NCI-H2227 treated with DMSO at 0.1 percent for 48 hours (cell line): Measurements from ENCODE around the gene GRIK5.
"Not testable (repeated sequence)": the region's sequence is repeated elsewhere in the genome, so short reads cannot be mapped to it uniquely, and the experiment has no call there.

Experiments
- DNase-seq: peaks from one replicate; lab custom pipeline; 2025; lab: John Stamatoyannopoulos, UW

GRIK5 gene

DNA sequence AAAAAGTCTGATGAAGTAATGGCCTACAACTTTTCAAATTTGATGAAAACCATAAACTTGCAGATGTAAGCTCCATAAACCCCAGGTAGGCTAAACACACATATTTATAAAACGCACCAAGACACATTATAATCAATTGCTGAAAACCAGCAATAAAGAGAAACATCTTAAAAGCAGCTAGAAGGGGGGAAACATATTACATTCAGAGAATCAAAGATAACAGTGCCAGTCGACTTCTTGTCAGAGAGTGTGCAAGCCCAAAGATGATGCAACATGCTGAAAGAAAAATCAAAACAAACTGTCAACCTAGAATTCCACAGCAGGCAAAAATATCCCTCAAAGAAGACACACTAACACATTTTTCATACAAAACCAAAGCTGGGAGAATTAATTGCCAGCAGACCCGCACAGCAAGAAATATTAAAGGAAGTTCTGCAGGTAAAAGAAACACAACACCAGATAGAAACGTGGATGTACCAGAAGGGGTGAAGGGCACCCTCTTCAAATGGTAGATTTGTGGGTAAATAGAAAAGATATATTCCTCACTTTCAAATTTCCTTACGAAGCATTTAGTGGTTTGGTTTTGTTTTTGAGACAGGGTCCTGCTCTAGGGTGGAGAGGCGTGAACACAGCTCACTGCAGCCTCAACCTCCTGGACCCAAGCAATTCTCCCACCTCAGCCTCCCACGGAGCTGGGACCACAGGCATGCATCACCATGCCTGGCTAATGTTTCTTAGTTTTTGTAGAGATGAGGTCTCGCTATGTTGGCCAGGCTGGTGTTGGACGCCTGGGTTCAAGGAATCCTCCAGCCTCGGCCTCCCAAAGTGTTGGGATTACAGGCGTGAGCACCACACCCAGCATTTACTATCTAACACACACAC lies 59.5 kb downstream of the GRIK5 start:
- no peak for DNase-seq

DNA sequence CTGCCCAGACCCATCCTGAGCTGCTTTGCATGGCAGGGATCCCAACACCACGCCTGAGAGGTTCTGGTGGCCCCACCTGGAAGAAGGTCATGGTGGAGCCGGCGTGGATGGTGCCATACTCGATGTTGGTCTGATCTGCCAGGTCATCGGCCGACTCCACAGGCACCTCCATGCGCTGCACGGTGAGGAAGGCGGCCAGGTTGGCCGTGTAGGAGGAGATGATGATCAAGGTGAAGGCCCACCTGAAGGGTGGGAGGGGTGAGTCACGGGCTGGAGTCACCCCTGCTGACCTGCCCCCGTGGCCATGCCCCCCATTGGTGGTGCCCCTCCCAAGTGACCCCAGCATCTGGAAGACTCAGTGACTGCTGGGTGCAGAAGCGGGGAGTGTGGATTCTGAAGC lies 63.4 kb downstream of the GRIK5 start:
- DNase-seq = no peak

DNA sequence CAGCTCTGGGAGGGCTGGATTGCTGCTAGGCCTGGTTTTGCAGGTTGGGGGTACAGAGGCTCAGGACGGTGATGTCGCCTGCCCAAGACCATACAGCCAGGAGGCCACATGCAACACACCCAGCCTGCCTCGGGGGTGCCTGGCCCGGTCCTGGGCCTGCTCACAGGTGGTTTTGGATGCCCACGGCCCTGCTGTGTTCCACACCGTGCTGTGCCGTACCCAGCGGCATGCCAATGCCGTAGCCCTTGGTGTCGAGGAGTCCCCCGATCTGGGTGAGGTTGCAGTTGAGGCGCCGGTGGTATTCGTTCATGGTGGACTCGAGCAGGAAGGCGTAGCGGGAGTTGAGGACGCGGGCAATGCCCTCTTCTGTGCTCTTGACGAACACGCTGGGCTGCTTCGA lies 64.5 kb downstream of the GRIK5 start:
- no peak for DNase-seq

DNA sequence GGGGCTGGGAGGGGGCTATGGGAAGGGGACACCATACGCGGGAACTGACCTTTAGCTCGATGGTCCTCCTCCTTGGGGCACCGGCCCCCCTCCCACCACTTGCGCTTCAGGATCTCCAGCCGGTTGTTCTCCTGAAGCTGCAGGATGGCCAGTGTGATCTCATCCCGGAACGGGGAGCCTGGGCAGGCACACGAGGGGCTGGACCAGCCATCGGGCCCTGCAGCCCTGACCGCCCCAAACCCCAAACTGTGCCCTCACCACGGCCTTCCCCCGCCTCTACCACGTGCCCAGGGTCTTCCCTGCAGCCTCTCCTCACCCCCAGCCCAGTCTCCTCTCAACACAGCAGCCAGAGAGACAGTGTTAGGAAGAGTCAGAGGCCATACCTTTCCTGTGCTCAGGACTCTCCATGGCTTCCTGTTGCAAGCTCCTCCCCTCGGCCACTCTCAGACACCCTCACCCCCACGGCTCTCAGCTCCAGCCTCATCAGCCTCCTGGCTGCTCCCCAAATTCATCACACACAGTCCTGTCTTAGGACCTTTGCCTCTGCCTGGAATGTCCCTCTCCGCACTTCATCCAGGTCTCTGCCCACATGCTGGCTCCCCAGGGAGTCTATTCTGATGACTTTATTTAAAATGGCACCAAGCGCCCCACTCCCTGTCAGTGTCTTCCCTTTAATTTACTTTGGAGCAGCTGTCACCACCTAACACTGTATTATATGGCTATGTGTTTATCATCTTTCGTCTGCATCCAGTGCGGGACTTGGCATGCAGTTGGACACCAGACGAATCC lies 66.3 kb downstream of the GRIK5 start:
- no peak for DNase-seq

DNA sequence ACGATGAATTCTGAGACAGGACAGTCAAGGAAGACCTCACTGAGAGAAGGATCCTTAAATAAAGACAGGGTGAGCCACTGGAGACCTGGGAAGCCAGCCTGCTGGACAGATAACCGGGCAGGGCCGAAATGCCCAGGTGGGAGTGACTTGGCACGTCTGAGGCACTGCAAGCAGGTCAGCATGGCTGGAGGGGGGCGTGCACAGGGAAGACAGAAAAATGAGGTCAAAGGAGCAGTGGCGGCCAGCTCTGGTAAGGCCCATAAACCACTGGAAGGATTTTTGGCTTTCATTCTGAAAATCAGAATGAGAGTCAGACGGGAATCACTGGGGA lies 70.2 kb downstream of the GRIK5 start:
- no peak for DNase-seq

DNA sequence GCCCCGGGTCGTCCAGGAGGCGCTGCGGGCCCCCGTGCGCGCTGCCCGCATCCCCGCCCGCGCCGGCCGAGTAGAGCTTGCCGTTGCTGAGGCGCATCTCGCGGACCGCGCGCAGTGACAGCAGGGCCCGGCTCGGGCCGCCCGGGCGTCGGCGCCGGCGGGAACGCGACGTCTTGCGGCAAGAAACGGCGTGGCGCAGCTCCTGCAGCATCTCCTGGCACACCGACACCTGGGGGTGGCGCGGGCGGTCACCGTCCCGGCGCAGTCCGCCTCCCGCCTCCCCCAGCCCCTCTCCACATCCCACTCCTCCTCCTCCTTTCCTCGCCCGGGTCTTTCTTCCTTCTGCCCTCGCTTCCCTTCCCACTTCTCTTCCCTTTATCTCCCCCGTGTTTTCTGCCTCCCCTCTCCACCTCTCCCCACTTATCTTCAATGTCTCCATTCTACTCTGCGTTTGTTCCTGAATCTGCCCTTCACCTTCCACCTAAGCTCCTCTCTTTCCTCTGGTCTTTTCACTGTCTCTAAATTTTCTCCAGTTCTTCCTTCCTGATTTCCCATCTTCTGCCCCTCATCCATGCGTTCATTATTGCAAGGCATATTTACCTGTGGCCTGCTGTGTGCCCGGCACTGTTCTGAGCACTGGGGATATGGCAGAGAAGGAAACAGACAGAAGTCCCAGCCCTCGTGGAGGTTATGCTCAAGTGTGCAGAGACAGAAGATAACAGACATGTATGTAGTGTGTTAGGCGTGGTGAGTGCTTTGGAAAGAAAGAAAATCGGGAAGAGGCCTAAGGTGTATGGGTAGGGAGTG lies 70.7 kb downstream of the GRIK5 start:
- DNase-seq = no peak

DNA sequence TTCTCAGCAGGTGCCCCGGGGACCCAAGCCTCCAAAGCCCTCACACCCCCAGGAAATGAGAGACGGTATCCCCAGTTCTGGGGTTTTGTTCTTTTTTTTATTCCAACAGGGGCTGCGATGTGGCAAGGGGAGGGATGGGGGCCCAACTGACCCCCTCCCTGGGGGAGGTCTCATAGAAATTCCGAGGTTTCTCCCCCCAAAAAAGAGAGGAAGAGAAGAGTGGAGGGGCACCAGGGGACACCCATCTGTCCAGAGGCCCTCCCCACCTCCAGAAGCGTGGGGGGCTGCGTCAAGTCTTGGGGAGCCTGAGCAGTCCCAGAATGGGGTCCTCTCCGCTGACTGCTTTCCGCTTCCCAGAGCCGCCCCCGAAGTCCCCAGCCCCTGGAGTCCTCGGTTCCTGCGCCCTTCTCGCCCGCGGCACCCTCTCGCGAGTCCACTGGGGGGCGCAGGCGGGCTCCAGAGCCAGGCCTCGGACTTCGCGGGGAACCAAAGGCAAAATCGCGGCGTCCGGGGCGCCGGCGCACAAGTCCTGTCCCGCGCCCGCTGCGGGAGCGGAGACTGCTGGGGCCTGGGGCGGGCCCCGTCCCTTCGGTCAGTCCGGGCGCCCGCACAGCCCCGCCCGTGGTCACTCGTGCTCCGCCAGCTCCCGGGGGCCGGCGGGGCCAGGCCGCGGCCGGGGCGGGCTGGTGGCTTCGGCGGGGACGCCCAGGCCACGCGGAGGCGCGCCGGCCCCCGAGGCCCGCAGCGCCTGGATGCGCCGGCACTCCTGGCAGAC lies 71.6 kb downstream of the GRIK5 start:
- no peak for DNase-seq

DNA sequence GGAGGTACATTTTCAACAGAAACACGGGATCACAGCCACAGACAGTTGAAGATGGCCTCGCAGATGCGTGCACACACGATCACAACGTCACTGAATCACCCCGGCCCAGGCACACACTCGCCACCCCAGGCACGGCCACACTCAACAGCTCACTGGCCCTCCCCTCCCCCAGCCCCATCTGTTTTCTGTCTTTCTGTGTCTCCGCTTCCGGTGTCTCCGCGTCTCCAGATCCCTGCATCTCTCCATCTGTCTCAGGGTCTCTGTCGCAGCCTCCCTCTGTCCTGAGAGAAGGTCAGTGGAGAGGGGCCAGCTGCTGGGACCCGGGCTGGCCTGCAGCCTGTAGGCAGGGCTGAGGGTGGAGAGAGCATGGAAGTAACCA lies 72.2 kb downstream of the GRIK5 start:
- DNase-seq = no peak

DNA sequence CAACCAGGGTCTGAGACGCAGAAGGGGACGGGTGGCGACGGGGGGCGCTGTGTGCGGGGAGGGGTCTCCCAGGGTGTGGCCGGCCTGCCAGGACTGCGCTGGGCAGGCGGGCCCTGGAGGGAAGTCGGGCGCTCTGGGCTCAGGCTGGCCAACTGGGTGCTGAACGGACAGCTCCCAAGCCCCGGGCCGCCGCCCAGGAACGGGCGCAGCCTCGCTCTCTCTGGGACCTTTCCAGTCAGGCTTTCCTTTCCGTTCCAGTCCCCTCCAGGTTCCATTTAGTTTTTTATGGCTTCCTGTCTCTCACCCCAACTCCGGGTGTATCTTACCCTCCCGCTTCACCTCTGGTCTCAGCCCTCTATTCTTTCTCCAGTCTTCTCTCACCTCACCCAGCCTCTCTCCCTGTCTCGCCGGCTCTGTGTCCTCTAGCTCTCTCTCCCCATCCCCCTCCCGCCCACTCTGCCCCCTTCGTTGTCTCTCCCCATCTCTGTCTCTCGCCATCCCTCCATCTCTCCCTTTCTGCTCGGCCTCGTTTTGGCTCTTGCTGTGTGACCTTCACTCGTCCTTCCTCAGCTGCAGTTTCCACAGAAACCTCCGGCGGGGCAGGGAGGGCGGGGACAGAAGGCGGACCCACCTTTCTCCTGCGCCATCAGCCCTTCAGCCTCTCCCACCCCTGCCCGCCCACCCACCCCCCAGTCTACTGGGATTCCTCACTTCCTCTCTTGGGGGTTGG lies 72.7 kb downstream of the GRIK5 start:
- peak; percentile 93 for DNase-seq

DNA sequence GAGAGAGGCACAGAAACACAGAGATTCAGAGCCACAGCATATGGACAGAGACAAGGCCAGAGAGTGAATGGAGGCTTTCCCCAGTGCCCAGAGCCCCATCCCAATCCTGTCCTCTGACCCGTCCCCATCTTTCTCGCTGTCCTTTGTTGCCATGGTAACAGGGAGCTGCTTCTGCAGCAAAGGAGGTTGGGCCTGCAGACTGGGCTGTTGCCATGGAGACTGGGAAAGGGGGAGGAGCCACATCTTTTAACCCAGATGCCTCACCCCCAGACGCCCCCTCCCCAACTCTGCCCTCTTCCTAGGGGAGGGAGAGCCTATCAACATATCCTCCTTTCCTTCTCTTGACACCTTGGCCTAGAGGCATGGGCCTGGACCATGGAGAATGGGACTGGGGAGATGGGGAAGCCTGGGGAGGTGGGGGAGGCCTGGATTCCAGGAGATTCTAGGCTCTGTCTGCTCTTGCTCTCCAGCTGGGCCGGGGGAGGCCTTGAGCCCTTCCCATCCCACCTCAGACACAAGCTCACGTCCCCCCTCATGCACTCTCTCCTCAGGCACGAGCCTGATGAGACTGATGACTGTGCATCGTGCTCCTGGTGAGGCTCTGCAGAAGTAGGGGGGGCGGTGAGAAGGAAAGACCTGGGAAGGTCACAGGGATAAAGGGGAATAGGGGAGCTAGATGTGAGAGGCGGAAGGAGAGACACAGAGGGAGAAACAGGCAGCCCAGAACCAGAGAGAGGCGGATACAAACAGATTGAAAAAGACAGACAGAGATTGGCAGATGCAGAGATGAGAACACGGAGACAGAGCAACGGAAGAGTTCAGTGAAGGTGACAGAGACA lies 73.8 kb downstream of the GRIK5 start:
- peak; percentile 98 for DNase-seq

DNA sequence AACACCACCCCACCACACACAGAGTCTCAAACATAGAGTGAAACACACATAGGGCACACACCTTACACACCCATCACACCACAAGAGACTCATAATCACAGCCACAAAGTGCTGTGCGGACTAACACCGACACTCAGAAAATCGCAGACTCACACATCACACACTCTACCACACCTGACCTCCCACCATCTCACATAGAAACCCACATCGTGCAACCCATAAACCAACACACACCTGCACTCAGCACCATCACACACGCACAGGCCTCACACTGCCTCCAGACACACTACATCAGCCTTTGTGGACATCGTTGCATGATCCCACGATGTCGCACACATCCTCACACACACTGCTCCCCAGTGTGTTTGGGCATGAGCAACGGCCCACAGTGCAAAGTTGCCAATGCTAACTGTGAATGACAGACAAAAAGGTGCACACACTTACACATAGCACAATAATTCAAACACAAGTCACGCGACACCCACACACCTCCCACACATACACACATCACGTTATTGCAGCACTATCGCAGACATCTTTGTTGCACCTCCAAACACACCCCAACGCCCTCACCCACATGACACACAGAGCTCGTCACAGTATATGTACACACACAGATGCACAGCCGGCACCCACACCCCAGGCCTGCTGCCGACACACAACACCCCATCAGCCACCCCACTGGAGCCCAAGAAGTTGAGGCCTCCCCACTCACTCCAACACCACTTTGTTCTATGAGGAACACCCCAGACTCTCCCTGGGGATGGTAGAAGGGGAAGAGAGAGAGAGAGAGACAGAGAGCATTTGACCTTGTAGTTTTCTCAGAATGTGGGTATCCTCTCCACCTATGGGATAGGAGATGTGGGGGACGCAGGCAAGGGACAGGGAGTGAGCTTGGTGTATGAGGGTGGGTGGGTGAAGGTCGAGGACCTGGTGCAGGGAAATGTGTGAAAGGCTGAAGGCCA lies 74.7 kb downstream of the GRIK5 start:
- DNase-seq = no peak

DNA sequence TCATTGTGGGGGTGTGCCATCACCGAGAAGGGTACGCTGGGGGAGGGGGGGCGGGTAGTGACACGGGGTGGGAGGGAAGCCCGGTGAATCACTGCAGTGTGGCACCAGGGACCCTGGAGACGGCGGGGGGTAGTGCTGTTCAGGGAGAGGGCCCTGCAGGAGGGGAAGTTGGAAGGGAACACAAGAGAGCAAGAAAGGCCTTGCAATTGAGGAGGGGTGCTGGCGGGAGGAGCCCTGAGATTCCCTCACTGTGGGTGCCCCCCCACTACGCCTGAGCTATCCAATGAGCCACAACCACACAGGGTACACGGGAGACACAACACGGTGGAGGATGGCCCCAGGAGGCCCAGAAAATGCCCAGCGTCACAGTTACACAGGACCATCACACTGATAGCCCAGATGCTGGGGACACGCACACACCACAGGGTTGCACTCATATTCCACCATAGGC lies 75.5 kb downstream of the GRIK5 start:
- DNase-seq = peak; percentile 76

DNA sequence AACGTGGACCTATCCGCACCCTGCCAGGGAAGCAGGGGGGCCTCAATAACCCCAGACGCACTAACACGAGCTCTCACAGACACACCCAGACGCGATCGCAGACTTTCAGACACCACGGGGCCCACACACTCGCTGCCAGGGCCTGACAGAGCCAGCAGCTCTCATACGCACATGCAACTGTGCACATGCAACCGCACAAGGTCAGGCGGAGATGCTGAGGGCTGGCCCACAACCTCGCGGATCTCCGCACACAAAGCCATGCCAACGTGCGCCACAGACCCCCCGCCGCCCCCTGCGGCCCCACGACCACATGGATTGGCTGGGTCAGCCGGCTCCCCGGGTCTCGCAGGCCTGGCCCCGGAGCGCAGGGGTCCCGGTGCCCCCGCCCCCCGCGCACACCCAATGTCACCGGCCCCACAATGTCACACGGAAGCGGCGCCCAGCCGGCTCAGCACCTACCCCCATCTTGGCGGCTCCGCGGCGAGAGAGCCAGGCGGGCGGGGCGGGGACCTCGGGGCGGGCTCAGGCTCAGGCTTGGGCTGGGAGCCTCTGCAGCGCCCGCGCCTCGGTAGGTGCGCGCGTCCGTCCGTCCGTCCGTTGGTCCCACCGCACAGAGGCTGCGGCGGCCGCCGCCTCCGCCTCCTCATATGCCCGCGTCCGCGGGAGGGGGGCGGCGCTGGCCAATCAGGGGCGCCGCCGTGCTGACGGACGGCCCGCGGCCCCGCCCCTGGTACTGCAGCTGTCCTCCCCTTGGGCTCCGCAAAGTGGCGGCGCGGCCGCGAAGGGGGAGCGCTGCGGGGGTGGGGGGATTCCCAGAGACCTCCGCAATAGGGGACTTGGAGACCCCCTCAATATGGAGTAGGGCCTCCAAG lies 76.2 kb downstream of the GRIK5 start, which contains the start of gene ATP1A3:
TSS of gene ATP1A3 (minus strand) at position 619 of the 872 bp plus-strand sequence. CDS start at position 465, 154 bp downstream.
- peak; percentile 96 for DNase-seq

DNA sequence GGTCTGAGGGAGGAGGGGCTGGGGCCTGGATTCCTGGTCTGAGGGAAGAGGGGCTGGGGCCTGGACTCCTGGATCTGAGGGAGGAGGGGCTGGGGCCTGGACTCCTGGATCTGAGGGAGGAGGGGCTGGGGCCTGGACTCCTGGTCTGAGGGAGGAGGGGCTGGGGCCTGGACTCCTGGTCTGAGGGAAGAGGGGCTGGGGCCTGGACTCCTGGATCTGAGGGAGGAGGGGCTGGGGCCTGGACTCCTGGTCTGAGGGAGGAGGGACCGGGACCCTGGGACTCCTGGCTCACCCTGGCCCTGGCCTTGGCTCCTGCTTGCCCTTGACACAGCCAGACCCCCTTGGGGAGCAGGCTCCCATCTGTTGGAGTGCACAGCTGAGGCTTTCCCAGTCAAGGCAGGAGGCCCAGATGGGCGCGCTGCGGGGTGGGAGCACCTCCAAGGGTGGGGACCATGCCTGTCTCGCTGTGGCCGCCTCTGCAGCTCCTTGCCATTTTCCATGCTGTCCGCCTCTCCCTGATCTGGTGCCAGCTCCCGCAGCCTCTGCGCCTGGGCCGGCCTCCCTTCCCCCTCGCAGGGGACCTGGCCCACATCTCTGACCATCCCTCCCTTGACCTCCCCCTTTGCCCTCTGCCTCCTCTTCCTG lies 78.0 kb downstream of the GRIK5 start:
- not testable (repeated sequence) for DNase-seq

DNA sequence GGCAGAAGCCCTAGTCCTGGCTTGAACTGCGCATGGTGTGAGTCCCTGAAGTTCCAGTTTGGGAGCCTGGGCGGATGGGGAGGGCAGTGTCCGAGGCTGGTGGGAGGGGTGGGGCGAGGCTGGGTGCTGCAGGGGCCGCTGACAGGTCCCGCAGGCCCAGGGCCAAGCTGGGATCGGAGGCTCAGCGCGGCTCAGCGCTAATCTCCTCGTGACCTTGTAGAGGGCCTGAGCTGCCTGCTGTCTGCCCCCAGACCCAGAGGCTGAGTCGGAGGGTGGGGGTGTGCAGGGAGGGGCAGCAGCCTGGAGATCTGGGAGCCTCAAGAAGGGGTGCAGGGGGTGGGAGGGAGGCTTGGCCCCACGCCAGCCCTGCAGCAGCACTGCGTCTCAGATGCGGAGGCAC lies 79.0 kb downstream of the GRIK5 start:
- DNase-seq = no peak

DNA sequence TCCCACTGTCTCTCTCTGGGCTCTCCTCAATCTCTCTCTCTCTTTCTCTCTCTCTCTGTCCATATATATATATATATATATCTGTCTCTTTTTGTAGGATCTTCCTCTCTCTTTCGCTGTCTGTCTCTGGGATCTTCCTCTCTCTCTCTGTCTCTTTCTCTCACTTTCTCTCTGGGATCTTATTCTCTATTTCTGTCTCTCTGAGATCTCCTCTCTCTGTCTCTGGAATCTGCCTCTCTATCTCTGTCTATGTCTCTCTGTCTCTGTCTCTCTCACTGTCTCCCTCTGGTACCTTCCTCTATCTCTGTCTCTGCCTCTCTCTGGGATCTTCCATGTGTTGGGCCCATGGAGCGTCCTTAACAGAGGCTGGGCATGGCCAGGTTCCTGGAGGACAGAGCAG lies 79.4 kb downstream of the GRIK5 start:
- DNase-seq = no peak

DNA sequence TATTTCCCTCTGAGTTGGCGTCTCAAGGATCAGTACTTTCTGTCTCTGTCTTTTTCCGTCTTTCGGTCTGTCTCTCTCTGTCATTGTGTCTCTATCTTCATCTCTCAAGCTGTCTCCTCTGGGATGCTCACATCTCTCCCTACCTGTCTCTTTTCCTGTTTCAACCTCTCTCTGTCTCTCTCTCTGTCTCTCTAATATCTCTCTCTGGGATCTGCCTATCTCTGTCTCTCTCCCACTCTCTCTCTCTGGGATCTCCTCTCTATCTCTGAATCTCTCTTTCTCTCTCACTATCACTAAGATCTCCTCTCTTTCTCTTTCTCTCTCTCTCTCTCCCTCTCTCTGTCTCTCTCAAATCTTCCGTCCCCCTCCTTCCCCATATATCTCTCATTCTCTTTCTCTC lies 80.0 kb downstream of the GRIK5 start:
- no peak for DNase-seq
